Fibroblast of peridontal ligament (primary cell): ENCODE measurements around the gene MARCHF7.
A peak's percentile ranks its signal among the peaks of the same experiment; 100 is the strongest.
"Not testable (repeated sequence)": the region's sequence is repeated elsewhere in the genome, so short reads cannot be mapped to it uniquely, and the experiment has no call there.

Experiments used
- DNase-seq: peaks from one replicate; pipeline ENCODE4 v3.0.0-alpha.2; 2010; ENCODE audit errors: extremely low read depth

Gene MARCHF7, protein sequence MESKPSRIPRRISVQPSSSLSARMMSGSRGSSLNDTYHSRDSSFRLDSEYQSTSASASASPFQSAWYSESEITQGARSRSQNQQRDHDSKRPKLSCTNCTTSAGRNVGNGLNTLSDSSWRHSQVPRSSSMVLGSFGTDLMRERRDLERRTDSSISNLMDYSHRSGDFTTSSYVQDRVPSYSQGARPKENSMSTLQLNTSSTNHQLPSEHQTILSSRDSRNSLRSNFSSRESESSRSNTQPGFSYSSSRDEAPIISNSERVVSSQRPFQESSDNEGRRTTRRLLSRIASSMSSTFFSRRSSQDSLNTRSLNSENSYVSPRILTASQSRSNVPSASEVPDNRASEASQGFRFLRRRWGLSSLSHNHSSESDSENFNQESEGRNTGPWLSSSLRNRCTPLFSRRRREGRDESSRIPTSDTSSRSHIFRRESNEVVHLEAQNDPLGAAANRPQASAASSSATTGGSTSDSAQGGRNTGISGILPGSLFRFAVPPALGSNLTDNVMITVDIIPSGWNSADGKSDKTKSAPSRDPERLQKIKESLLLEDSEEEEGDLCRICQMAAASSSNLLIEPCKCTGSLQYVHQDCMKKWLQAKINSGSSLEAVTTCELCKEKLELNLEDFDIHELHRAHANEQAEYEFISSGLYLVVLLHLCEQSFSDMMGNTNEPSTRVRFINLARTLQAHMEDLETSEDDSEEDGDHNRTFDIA

DNA sequence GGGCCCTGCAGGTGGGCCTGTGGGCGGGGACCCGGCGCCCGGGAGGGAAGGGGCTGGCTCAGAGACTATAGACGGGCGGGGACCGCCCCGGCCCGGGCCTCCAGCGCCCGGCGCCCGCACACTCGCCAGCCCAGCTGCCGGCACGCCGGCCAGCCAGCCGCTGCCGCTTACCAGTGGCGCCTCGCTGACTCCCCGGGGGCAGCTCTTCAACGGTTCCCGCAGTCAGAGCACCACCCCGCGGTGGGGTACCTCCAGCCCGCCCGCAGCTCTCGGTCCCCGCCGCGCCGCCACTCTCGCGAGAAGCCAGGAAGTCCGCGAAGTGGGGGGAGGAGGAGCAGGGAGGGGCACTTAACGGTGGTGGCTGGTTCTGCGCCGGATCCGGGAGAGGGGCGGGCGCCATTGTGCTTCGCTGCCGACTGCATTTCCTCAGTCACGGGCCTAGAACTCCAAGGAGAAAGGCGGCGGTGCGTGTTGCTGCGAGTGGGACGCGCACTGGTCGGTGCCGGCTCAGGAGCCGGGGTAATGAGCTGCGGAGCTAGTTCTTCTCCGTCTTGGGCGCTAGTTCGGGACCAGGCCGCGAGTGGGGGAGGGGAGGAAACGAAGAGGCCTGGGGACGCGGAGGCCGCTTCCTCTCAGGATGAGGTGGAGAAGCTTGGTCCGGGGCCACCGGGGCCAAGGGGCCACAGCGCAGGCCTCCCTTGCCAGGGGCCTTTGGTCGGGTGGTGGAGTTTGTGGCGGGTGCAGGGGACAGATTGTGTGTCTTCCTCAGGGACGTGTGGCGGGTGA, at the start of gene MARCHF7:
TSS of gene MARCHF7 (plus strand) at position 364 of the 786 bp plus-strand sequence. CDS start 16,517 bp downstream, outside the sequence.
- DNase-seq = peak; percentile 91

DNA sequence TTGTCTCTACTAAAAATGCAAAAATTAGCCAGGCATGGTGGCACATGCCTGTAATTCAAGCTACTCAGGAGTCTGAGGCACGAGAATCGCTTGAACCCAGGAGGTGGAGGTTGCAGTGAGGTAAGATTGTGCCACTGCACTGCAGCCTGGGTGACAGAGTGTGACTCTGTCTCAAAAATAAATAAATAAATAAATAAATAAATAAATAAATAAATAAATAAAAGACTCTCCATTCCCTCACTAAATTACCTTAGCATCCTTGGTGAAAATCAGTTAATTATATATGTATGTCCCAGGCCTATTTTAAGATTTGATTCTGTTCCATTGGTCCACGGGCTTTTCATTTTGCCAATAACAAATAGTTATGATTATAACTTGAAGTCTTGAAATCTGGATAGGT, 44.9 kb upstream of the MARCHF7 start:
- DNase-seq = not testable (repeated sequence)

DNA sequence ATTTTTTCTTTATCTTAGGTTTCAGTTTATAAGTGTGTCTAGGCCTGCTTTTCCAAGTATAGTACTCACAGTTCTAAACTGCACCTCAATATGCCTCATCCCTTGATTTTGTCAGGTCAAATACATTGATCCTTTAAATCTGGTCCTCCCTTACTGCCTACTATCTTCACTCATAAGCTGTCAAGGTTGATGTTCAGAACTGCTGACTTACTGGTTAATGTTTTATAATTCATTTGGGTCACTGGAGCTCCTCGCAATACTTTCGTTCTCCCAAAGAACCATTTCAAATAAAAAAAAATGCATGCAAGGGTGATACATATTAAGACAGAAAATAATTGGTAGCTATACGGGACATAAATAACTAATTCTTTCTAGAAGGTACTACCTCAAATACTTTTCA, 41.3 kb upstream of the MARCHF7 start:
- no peak for DNase-seq

DNA sequence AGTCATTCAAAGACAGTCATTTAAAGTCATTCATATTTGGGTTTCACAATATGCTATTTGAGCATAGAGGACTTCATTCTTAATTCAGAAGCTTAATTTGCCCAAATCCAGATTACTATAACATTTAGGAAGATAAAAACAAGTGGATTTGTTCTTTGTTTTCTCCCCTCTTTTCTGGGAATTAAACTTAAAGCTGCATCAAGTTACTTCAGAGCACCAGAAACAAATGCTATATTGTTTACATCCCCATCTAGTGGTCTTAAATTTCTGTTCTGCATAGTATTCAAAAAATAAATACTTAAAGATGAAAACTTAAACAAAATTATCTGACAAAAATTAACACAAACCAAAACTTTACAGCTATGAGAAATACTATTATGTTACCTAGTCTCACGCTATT, 34.7 kb upstream of the MARCHF7 start:
- DNase-seq = peak; percentile 55

DNA sequence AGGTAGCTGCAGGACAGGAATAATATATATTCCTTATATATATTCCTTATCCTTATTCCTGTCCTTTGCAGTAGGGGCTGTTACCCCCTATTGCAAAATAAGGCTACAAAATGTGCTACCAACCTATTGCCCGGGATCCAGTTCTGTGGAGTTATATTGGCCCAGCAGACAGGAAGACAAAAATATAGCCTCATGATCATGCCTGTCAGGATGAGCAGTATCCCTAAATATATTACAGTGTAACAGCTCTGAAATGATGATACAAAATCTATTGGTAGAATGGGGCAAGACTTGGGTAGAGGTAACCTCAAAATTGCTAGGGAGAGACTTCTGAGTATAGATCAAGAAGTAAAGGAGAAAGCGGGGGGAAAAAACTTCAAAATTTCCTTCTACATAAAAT, 31.6 kb upstream of the MARCHF7 start:
- no peak for DNase-seq

DNA sequence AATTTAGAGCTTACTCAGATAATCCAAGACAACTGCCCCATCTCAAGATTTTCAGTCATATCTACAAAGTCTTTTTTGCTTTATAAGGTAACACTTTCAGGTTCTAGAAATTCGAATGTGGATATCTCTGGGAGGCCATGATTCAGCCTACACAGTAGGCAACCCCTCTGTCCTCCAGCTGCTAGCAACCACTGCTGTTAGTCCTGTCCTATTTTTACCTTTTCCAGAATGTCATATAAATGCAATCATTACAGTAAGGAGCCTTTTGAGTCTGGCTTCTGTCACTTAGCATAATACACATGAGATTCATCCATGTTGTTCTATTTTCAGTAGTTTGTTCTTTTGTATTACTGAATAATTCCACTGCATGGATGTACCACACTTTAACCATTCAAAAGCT, 28.5 kb upstream of the MARCHF7 start:
- no peak for DNase-seq

DNA sequence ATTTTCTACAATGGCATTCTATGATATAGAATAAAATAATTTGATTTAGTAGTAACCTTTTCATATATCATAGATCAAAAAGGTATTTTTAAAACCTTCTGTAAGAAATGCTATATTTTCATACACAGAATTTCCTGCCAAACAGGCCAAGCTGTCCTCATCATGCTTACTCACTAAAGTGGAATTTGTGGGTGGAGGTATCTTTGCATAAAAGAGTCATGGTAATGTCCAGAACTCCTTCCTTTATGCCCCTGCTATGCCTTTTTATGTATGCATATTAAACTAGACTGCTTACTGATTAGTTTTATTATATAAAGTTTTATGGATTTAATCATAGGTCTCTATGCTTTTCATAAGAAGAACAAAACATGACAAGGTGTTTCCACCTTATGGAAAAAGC, 27.5 kb upstream of the MARCHF7 start:
- peak; percentile 48 for DNase-seq

DNA sequence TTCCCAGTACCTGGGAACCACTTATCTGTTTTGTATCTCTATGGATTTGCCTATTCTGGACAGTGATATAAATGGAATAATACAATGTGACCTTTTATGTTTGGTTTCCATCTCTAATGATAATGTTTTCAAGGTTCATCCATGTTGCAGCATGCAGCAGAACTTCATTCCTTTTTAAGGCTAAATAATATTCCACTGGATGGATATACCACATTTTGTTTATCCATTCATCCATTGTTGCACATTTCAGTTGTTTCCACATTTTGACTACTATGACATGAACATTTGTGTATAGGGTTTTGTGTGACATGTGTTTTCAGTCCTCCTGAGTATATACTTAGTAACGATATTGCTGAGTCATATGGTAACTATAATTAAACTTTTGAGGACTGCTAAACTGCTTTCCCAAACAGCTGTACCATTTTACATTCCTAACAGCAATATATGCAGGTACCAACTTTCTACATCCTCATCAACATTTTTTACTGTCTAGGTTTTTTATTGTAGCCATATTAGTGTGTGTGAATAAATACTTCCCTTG, 17.7 kb upstream of the MARCHF7 start:
- DNase-seq = no peak

DNA sequence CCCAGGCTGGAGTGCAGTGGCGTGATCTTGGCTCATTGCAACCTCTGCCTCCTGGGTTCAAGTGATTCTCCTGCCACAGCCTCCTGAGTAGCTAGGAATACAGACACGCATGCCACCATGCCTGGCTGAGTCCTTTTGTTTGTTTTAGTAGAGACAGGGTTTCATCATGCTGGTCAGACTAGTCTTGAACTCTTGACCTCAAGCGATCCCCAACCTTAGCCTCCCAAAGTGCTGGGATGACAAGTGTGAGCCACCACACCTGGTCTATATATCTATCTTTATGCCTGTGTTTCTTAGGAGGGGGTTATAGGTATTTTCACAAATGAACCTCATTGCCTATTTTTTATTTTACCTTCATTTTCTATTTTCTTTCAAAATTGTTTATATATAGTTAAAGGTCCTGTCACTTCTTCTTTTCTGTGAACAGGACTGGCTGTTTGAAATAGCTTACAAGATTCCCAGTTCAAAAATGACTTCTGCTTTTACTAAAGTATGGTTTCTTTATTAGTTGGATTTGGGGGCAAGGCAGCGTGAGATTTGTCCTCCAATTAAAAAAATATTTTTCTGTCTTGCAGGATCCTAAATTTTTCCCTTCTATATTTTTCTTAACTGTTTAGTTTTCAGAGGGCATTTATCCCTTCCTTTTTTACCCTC, 16.4 kb upstream of the MARCHF7 start:
- no peak for DNase-seq

DNA sequence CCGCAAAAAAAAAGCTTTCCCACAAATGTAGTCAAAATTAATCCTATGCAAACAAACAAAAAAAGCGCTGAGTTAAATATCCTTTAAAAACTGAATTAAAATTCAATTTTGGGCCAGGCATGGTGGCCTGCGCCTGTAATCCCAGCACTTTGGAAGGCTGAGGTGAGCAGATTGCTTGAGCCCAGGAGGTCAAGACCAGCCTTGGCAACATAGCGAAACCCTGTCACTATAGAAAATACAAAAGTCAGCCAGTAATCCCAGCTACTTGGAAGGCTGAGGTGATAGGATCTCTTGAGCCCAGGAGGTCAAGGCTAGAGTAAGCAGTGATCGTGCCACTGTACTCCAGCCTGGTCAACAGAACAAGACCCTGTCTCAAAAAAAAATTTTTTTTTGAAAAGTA, 8.8 kb upstream of the MARCHF7 start:
- no peak for DNase-seq

DNA sequence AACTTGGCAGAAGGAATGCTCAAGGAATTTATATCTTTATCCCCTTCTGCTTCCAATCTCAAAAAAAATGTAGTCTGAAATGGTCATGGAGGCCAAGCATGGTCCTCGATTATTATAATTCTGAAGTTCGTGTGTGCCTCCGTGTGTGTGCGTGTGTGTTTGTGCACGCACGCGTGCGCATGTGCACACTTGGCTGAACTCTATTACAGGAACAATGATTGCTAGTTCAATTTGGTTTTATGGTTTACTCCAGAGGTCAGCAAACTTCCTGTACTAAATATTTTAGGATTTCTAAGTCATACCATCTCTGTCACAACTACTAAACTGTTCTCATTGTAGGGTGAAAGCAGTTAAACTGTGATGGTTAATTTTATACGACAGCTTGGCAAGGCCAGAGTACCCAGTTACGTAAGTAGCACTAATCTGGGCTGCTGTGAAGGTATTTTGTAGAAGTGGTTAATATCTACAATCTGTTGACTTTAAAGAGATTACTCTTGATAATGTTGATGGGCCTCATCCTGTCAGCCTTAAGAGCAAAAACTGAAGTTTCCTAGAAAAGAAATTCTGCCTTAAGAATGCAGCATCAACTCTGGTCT, 5.8 kb upstream of the MARCHF7 start:
- peak; percentile 30 for DNase-seq

DNA sequence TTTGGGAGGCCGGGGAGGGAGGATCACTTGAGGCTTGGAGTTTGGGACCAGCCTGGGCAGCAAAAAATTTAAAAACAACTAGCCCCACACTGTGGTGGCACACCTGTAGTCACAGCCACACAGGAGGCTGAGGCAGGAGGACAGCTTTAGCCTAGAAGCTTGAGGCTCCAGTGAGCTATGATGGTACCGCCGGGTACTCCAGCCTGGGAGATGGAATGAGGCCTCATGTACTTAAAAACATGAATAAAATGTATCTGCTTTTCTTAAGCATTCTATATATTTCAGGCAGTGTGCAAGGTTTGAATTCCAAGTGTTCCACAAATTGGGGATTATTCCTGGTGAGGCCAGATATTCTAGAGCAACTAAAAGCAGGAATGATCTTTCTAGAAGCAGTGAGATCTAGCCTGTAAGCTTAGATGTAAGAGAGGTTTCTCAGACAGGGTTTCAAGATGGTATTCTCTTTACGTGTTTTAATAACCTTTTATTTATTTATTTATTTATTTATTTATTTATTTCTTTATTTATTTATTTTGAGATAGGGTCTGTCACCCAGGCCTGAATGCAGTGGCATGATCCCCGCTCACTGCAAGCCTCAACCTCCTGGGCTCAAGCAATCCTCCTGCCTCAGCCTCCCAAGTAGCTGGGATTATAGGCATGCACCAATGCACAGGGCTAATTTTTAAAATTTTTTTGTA, 4.1 kb upstream of the MARCHF7 start:
- DNase-seq = no peak

DNA sequence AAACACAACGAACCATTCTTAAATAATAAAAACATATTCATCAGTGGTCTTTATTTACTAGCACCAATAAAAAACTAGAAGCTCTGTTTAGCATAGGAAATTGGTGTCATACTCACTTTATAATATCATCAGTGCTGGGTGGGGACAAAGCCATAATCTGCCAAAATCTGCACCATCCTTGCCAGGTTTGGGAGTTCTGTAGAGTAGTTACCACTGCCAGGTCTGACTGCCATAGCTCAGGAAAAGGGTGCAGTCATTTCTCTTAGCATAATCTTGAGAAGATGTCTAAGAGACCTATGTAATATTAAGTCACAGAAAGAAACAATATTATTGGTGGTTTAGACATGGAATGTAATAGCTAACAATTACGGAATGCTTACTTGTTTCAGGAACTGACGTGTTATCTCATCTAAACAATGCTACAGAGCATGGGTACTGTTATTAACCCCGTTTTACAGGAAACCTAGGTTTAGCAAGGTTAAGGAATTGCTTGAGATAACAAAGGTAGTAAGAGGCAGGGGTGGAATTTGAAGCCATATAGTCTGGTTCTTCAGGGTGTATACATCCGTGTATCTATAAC, 1.6 kb upstream of the MARCHF7 start:
- peak; percentile 41 for DNase-seq

DNA sequence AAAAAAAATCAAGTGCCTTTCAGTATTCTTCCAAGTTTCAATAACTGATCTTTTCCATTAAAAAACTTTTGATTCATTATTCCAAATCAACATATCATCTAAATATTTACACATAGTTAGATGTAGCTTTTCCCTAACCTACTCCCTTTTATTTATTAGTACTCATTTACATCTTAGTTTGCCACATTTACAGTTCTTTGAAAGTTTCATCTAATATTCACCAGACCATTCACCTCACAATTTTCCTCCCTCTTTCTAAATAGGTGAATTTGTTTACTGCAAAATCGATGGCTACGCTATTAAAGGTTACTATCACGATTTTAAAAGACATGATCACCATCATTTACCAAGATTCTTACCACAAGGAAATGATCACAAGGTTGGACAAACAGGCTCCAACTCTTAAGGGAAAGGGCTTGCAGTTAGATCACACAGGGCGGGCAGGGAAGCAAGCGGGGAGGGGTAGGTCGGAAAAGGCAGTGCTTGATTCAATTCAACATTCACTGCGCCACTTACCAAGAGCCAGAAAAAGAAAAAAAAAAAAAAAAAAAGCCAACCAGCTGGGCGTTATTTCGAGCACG, 654 bp upstream of the MARCHF7 start:
- peak; percentile 67 for DNase-seq

DNA sequence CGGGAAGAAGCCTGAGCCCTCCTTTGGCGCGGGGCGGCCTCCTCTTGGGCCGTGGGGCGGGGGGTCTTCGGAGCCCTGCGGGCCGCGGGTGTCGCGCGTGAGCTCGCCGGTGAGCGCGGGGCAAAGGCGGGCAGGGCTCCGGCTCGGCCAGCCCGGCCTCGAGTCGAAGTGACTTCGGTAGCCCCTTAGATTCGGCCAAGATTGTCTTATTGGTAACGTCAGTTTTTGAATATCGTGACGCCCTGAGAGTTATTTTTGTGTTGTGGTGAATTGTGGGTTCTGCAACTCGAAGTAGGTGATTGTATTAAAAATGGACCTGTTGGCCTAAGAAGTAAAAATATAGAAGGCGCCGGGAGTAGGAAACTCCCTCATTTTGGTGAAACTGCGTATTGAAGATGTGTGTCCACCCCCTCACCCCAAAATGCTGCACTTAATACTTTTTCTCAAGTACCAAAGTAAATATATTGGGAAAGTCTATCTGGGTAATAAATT, 669 bp downstream of the MARCHF7 start:
- peak; percentile 37 for DNase-seq

DNA sequence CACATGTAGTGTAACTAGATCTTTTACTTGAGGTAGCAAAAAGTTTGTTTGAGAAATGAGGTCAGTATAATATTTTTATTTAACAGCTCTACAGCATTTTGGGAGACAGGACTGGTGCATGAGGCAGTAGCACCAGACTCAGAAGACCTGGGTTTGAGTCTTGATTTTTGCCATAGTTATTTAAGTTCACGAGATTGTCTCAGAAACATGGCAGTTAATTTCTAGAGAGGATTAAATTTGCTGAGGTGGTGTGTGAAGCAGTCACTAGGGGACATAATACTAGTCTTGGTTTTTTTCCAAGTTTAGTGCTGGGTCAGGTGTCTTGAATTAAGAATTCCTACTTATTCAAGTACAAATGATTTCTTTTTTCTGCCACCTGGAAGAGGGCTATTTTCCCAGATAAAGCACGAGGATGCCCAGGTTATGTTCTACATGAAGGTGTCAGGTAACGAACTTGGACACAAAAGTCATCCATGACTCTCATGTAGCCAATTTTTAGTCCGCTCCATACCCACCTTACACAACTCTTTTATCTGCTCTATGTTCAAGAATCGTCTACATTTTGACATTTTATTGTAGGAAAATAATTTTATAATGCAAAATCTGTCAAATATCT, 1.4 kb downstream of the MARCHF7 start:
- DNase-seq = peak; percentile 53

DNA sequence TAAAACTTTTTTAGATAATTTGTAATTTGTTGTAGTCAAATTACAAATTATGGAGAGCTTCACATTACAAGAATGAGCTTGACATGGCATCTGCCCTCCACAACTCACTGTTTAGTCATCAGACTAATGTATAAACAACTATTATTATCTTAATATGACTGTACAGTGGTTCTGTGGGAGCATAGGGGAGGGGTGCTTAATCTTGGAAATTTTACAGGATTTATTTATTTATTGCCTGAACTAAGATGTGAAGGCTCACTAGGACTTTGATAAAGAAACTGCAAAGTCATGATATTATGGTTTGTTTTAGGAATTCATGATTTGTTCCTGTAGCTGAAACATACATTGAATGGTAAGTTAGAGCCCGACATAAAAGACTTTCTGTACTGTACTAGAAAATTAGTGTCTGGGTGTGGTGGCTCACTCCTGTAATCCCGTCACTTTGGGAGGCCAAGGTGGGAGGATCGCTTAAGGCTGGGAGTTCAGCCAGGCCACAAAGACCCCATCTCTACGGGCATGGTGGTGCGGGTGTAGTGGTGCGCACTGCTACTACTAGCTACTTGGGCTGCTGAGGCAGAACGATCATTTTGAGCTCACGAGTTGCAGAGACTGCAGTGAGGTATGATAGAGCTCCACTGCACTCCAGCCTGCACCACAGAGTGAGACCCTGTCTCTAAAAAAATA, 2.1 kb downstream of the MARCHF7 start:
- DNase-seq = peak; percentile 25

DNA sequence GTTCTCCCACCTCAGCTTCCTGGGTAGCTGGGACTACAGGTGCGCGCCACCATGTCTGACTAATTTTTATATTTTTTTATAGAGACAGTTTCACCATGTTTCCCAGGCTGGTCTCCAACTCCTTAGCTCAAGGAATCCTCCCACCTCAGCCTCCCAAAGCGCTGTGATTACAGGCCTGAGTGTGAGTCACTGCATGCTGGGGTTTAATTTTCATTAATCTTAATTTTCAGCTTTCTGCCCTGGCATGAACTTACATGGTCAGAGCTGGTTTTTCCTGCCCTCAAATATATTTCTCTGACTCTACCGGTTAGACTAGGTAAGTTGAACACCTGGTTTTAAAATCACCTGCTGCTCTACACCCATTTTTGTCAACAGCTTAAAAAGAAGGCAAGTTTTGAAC, 3.1 kb downstream of the MARCHF7 start:
- DNase-seq = no peak

DNA sequence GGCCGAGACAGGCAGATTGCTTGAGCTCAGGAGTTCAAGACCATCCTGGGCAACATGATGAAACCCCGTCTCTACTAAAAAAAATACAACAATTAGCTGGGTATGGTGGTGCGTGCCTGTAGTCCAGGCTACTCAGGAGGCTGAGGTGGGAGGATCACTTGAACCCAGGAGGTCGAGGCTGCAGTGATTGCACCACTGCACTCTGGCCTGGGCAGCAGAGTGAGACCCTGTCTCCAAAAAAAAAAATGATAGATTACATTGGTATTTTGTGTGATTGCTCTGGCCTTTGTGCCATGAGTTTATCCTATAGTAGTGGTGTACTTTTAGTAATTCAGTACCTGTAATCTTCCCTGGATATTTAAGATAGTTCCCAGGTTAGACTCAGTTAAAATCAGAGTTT, 4.1 kb downstream of the MARCHF7 start:
- not testable (repeated sequence) for DNase-seq
